HG02970 (cell line): ENCODE data around the gene HSPG2.
"Not testable (repeated sequence)": the region's sequence is repeated elsewhere in the genome, so short reads cannot be mapped to it uniquely, and the experiment has no call there.

Source experiments
- ATAC-seq: cut with Tn5 transposase; IDR thresholded peaks from one replicate; pipeline ENCODE4 v1.9.1; 2021; ENCODE audit warnings: mild to moderate bottlenecking, moderate library complexity, moderate number of reproducible peaks; ENCODE audit not compliant: unreplicated experiment, low FRiP score

The HSPG2 gene

GRCh38 chr1:21914880-21915640 is 22.1 kb downstream of the HSPG2 start:
- ATAC-seq = no peak

GRCh38 chr1:21914450-21914849 is 22.7 kb downstream of the HSPG2 start:
- ATAC-seq = no peak

DNA sequence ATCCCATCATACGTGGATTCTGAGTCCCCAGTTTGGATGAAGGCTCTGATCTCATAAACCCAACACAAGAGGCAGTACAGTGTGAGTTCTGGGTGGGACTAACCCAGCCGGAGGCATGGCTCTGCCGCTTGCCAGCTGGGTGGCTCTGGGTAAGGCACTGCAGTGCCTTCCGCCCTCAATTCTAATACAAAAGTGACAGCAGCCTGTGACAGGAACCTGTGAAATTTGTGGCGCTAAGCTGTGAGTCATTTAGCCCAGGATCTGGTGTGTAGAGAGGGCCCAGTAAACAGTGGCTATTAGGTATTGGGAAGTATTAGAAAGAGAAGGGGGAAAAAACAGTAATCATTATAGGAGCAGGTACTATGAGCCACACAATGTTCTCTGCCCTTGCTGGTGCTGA is 23.3 kb downstream of the HSPG2 start:
- no peak for ATAC-seq

- ATAC-seq = no peak
Observed at GRCh38 chr1:21913258-21913657, 23.9 kb downstream of the HSPG2 start.

- no peak for ATAC-seq
Observed at GRCh38 chr1:21912038-21912758, 24.9 kb downstream of the HSPG2 start.

GRCh38 chr1:21911205-21912001 is 25.7 kb downstream of the HSPG2 start:
- ATAC-seq = no peak

DNA sequence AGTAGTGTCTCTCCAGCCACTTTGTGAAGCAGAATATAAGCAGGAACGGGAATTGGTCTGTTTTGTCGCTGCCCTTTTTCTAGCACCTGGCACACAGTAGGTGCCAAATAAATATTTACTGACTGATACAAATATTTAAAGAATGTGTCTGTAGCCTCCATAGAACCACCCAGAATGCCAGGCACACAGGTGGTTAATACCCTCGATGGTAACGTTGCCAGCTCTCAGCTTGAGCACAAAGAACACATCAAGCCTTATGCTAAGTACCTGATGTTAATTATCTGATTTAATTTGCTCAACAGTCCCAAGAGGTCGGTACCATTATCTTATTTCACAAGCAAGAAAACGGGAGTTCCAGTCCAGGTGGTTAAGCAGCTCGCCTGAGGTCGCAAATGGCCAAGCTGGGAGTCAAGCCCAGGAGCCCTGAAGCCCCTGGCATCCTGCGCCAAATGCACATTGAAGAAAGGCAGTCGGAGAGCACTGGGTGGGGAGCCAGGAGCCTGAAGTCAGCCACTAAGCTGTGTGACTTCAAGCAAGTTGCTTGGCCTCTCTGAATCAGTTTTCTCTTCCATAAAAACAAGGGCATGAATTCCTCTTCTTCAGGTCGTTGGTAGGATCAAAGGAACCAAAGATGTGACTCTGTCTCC is 26.4 kb downstream of the HSPG2 start:
- no peak for ATAC-seq

GRCh38 chr1:21909787-21910503 is 27.2 kb downstream of the HSPG2 start:
- ATAC-seq = no peak

GRCh38 chr1:21909286-21909759 is 27.8 kb downstream of the HSPG2 start:
- ATAC-seq = no peak

DNA sequence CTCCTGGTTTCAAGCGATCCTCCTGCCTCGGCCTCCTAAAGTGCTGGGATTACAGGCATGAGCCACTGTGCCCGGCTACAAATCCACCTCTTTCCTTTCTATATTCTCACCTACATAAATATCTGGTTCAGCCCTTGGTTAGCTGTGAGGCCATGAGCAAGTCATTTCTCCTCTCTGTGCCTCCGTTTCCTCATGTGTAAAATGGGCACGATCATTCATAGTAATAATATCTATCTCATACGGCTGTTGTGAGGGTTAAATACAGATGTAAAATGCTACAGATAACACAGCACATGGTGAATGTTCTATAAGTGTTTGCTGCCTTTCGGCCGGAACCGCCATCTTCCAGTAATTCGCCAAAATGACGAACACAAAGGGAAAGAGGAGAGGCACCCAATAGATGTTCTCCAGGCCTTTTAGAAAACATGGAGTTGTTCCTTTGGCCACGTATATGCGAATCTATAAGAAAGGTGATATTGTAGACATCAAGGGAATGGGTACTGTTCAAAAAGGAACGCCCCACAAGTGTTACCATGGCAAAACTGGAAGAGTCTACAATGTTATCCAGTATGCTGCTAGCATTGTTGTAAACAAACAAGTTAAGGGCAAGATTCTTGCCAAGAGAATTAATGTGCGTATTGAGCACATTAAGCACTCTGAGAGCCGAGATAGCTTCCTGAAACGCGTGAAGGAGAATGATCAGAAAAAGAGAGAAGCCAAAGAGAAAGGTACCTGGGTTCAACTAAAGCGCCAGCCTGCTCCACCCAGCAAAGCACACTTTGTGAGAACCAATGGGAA is 29.2 kb downstream of the HSPG2 start:
- ATAC-seq = not testable (repeated sequence)

- no peak for ATAC-seq
Observed at GRCh38 chr1:21907079-21907418, 30.1 kb downstream of the HSPG2 start.

DNA sequence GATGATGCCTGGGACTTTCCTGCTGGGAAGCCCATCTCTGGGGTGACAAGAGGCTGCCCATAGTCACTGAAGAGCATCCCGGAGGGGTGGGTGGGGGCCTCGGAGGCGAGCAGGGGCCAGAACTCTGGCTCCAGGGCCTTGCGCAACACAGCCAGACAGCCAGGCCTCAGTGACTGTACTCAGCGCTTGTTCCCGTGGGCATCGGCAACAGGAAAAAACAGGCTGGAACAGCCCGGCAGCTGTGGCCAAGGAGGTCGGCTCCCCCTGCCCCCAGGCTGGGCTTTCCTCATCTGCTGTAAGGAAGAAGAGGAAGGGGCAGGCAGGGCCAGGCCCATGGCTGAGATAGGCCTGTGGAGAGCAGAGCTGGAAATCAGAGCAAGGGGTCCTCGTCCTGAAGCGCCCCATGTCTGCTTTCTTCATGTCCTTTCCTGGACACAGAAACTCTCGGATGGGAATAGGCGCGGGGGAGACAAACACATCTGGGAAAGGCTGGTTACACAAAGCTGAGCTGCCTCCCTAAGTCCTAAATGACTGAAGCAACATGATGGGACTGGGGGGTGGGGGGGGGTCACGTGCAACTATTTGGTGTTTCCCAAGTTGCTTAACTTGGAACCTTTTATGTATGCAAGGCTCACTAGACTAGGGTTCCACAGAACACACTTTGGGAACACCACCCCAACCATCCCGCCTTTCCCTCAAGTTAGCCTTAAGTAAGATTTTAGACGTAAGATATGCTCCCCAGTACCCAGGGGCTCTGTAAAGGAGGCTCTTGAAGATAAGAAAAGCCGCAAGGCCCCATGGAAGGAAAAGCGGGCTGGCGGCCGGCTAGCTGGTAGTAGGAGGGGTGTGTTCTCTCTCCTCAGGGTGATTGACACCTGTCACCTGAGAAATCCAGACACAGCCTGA is 30.7 kb downstream of the HSPG2 start:
- ATAC-seq = no peak

DNA sequence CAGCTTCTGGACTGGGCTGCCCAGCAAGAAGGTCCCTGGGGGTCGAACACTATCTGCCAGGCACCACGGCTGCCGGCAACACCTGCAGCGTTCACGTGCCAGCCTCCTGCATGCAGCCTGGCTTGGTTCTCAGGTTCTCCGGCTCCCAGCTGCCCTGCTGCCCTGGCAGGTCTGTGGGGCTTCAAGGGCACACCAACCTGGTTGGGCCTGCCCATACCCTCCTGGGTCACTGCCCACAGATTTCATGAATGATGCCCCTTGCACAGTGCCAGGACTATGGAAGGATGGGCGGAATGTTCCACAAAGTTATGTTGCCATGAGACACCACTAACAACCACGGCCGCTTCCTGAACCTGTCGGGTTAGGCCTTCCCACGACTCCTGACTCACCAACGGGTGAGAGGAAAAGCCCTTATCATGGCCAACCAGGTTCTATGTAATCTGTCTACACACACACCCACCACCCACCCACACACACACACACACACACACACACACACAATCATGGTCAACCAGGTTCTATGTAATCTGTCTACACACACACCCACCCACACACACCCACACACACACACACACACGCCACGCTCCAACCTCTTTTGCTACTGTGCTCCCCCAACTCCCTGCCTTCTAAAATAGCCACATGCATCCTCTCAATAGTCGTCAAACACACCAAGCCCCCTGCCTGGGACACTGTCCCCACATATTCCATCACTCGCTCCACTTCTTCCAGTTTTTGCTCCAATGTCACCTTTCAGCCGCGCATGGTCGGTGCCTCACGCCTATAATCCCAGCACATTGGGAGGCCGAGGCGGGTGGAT is 32.2 kb downstream of the HSPG2 start:
- no peak for ATAC-seq

DNA sequence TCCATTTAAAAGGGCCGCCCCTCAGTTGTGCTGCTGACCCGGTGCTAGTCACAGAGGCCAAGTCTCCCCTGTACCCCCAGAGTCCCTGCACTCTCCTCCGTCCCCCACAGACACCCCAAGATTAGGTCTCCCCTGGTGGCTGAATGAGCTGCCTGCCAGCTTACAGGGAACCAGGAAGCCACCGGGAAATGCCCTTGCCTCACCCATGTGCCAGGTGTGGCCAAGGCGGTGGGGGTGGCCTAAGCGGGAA is 32.7 kb downstream of the HSPG2 start:
- no peak for ATAC-seq

DNA sequence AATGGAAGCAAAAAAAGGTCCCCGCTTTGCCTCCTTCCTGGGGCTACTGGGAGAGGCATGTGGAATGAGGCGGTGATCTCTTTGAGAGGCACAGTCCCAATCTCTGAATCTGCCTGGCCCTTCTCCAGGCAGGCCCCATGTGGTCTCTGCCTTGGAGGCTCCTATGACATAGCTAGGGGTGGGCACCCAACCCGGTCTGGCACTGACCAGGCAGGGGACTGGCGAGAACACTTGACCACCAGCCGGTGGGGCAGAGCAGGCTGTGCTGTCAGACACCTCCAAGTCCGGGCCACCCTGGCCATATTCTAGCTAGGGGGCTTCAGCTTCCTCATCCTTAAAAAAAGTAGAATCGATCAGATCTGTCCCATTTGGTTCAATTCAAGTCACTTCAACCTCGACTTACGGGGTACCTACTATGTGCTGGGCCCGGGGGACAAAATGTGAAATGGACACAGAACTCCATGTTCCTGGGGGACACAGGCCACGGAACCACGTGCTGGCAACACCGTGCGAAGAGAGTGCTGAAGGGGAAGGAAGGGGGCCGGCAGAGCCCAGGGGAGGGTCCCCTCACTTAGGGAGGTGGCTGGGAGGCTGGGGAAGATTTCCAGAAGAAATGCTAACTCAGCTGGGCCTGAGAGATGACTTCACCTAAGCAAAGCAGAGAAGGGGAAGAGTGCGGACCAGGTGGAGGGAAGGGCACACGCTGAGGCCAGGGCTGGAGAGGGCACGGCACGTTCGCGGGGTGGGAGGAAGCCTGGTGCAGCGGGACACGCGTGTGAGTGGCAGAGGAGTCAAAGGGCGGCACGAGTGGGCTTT is 33.3 kb downstream of the HSPG2 start:
- ATAC-seq = no peak

DNA sequence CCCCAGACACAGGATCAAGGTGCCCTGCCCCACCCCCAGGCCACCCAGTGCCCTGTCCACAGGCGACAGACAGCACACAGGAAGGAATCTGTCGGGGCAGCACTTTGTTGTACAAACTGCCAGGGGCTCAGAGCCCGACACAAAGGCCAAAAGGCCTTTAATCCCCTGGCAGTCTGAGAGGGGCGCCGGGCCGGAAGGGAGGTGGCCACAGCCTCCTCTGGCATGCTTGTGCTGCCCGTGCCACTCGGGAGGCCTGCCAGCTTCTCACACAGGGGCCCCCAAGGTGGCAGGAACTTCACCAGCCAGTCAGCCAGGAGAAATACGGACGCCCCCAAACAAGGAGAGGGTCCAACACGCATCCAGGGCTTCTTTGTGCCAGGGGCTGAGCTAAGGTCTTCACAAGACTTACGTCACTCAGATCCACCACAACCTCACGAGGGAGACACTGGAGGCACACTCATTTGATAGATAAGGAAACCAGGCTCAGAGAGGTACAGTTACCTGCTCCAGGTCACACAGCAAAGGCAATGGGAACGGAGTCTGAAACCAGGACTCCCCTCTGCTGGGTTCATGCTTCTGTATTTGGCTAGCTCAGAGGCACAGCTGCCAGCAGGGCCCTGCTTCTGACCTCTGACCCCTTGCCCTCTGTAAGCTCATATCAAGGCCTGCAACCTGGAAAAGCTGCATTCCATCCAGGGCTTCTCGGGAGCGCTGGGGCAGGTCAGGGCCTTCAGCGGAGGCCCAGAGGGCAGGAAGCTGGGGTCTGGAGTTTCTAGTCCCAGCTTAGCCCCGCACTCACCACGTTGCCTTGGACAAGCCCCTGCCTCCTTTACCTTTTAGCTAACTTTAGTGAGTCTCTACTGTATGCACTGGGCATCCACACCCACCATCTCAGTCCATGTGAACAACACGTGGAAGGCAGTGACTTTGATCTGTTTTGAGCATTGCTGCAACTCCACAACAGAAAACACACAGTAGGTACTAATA is 34.8 kb downstream of the HSPG2 start:
- no peak for ATAC-seq
